GM12892 (cell line): ENCODE results near the gene SMIM28.
A peak's percentile ranks its signal among the peaks of the same experiment; 100 is the strongest.

Experiments used
- DNase-seq: peaks from one replicate; pipeline ENCODE4 v3.0.0; 2011; ENCODE audit not compliant: insufficient read length
- FAIRE-seq: peaks from 2 replicates; lab custom pipeline; 2011; peaks lifted over from hg19 to GRCh38; lab: Jason Lieb, UNC
- POLR2A ChIP-seq: IDR thresholded peaks from 2 replicates; pipeline ENCODE4 v1.6.1; 2011; ENCODE audit warnings: low read depth, low read length, control low read depth
- POLR2AphosphoS5 ChIP-seq: IDR thresholded peaks from 2 replicates; pipeline ENCODE4 v1.6.1; 2011; ENCODE audit warnings: low read depth, low read length, control low read depth
- TAF1 ChIP-seq: IDR thresholded peaks from 2 replicates; pipeline ENCODE4 v1.6.1; 2011; ENCODE audit warnings: low read depth, mild to moderate bottlenecking, control low read depth, low read length, borderline replicate concordance

Gene SMIM28

GRCh38 chr6:138397128-138398122 is 19.7 kb downstream of the SMIM28 start:
- TF ChIP-seq POLR2A: no peak
- TF ChIP-seq TAF1: no peak
- no peak for TF ChIP-seq POLR2AphosphoS5
- no peak for FAIRE-seq

GRCh38 chr6:138400326-138400725 is 22.6 kb downstream of the SMIM28 start:
- FAIRE-seq (no peak), DNase-seq (no peak)
- TF ChIP-seq POLR2A (no peak), POLR2AphosphoS5 (no peak), TAF1 (no peak)

More at GRCh38 chr6:138397128-138398122, 19.7 kb downstream of the SMIM28 start:
- DNase-seq: no peak

- TF ChIP-seq POLR2A (no peak), TAF1 (no peak), POLR2AphosphoS5 (no peak)
- no peak for FAIRE-seq
- no peak for DNase-seq
Measured at GRCh38 chr6:138401960-138402837, 24.5 kb downstream of the SMIM28 start.

DNA sequence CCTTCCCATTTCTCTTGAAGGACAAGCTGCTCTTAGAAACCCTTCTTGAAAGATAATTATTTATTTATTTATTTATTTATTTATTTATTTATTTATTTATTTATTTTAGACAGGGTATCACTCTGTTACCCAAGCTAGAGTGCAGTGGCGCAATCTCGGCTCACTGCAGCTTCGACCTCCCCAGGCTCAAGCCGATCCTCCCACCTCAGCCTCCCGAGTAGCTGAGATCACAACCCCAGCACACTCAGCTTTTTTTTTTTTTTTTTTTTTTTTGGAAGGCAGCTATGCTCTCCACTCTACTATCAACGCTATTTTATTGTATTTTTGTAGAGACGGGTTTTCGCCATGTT is 25.1 kb downstream of the SMIM28 start:
- TF ChIP-seq TAF1 (no peak), POLR2A (no peak), POLR2AphosphoS5 (no peak)
- DNase-seq (no peak), FAIRE-seq (no peak)

GRCh38 chr6:138403324-138403800 is 25.7 kb downstream of the SMIM28 start:
- TF ChIP-seq TAF1 (no peak), POLR2AphosphoS5 (no peak), POLR2A (no peak)
- no peak for FAIRE-seq
- DNase-seq: peak; percentile 38

DNA sequence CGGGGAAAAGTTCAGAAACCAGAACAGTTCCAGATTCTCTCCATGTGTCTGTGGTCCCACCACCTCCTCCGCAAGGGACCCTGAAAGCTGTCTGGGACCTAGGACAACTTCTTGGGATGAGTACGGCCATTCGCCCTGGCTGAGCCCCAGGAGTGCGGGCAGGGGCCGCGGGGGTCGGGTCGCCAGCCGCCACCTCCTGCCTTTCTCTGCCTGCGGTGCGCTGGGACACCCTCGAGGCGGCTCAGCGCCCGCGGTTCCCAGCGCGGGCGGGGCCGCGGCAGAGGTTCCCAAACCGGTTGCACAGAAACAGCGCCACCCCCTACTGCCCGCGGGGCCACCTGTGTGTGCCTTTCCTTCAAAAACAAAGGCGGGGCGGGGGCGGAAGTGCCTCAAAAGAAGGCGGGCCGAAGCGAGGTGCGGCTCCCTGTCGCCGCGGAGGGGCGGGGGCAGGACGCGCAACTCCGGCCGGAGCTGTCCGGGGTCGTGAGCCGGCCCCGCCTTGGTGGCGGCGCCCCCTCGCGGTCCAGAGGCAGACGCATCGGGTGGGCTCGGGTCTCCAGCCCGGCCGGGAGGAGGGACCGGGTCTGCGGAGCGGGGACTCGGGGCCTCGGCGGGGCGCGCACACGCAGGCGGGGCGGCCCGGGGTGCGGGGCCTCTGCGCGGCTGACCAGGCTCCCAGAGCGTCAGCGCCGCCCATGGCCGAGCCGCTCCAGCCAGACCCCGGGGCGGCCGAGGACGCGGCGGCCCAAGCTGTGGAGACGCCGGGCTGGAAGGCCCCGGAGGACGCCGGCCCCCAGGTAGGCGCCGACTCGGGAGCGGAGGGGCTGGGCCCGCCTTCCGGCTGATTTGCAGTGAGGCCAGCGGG is 26.3 kb downstream of the SMIM28 start, which contains the start of gene HEBP2:
TSS of gene HEBP2 (plus strand) at position 423 of the 865 bp plus-strand sequence. CDS start at position 696, 273 bp downstream.
- TF ChIP-seq POLR2AphosphoS5: no peak
- TF ChIP-seq TAF1: no peak
- TF ChIP-seq POLR2A: no peak; the same call in 1 of the 2 replicates
- DNase-seq (peak; percentile 89), FAIRE-seq (peak; percentile 92)

GRCh38 chr6:138404666-138405337 is 27.1 kb downstream of the SMIM28 start:
- no peak for TF ChIP-seq TAF1
- TF ChIP-seq POLR2A: no peak
- no peak for TF ChIP-seq POLR2AphosphoS5
- FAIRE-seq (no peak), DNase-seq (no peak)

DNA sequence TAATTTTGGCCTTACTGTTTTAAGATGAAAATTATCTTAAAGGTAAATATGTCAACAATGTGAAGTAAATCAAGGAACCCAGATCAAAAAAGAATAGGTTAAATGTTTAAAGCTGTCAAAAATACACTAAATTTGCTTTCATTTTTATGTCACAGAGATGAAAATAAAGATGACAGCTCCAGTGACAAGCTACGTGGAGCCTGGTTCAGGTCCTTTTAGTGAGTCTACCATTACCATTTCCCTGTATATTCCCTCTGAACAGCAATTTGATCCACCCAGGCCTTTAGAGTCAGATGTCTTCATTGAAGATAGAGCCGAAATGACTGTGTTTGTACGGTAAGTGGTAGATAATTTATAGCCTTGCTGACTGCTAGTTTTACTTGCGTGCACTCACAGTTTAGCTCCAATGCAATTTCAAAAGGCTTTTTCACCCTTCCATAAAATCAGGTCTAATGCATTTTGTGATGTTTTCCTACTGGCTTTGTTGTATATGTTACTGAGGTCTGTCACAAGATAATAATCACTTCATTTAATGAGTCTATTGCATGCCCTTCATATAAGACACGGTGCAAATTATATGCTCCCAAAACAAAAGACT is 28.2 kb downstream of the SMIM28 start:
- TF ChIP-seq POLR2A: no peak
- no peak for TF ChIP-seq POLR2AphosphoS5
- no peak for TF ChIP-seq TAF1
- DNase-seq: no peak
- no peak for FAIRE-seq

DNA sequence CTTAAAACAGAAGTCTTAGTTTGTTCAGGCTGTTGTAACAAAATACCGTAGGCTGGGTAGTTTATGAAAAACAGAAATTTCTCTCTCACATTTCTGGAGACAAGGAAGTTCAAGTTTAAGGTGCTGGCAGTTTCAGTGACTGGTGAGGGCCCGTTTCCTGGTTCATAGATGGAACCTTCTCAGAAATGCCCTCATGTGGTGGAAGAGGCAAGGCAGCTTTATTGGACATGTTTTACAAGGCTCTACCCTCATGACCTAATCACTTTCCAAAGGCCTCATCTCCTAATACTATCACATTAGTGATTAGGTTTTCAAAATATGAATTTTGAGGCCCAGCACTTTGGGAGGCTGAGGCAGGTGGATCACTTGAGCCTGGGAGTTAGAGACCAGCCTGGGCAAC is 28.7 kb downstream of the SMIM28 start:
- no peak for DNase-seq
- FAIRE-seq: no peak
- TF ChIP-seq POLR2A (no peak), TAF1 (no peak), POLR2AphosphoS5 (no peak)
